ENCODE measurements around the gene ZMYND12.

The ZMYND12 gene

GRCh38 chr1:42442662-42443061 lies 13.2 kb downstream of the ZMYND12 start:
- DNase-seq (ENCODE audit: low read depth, low spot score), result no peak

- no peak for DNase-seq (ENCODE audit: low read depth, low spot score)
Observed at GRCh38 chr1:42439940-42440339, 15.9 kb downstream of the ZMYND12 start.

- no peak for DNase-seq (ENCODE audit: low read depth, low spot score)
Observed at GRCh38 chr1:42434340-42434739, 21.5 kb downstream of the ZMYND12 start.

GRCh38 chr1:42433369-42433768 lies 22.5 kb downstream of the ZMYND12 start:
- DNase-seq (ENCODE audit: low read depth, low spot score), result no peak

- DNase-seq (ENCODE audit: low read depth, low spot score), result no peak
Observed at GRCh38 chr1:42432714-42433113, 23.1 kb downstream of the ZMYND12 start.

GRCh38 chr1:42431514-42431913 lies 24.3 kb downstream of the ZMYND12 start:
- no peak for DNase-seq (ENCODE audit: low read depth, low spot score)

GRCh38 chr1:42430286-42431135 lies 25.3 kb downstream of the ZMYND12 start:
- no peak for DNase-seq (ENCODE audit: low read depth, low spot score)

- no peak for DNase-seq (ENCODE audit: low read depth, low spot score)
Observed at GRCh38 chr1:42429603-42430002, 26.2 kb downstream of the ZMYND12 start.

GRCh38 chr1:42427240-42427639 lies 28.6 kb downstream of the ZMYND12 start:
- no peak for DNase-seq (ENCODE audit: low read depth, low spot score)

GRCh38 chr1:42424201-42424600 lies 31.6 kb downstream of the ZMYND12 start:
- no peak for DNase-seq (ENCODE audit: low read depth, low spot score)

- no peak for DNase-seq (ENCODE audit: low read depth, low spot score)
Observed at GRCh38 chr1:42423681-42424080, 32.1 kb downstream of the ZMYND12 start.

GRCh38 chr1:42422737-42423136 lies 33.1 kb downstream of the ZMYND12 start:
- DNase-seq (ENCODE audit: low read depth, low spot score), result no peak

GRCh38 chr1:42420911-42421585 lies 34.8 kb downstream of the ZMYND12 start:
- no peak for DNase-seq (ENCODE audit: low read depth, low spot score)

GRCh38 chr1:42420121-42420520 lies 35.7 kb downstream of the ZMYND12 start:
- no peak for DNase-seq (ENCODE audit: low read depth, low spot score)

- no peak for DNase-seq (ENCODE audit: low read depth, low spot score)
Observed at GRCh38 chr1:42419126-42419821, 36.5 kb downstream of the ZMYND12 start.

GRCh38 chr1:42418516-42418915 lies 37.3 kb downstream of the ZMYND12 start:
- DNase-seq (ENCODE audit: low read depth, low spot score), result no peak

GRCh38 chr1:42417166-42417565 lies 38.7 kb downstream of the ZMYND12 start:
- no peak for DNase-seq (ENCODE audit: low read depth, low spot score)

- DNase-seq (ENCODE audit: low read depth, low spot score), result no peak
Observed at GRCh38 chr1:42414551-42415496, 41.0 kb downstream of the ZMYND12 start.

GRCh38 chr1:42403880-42404400 lies 51.9 kb downstream of the ZMYND12 start:
- DNase-seq (ENCODE audit: low read depth, low spot score), result no peak

- no peak for DNase-seq (ENCODE audit: low read depth, low spot score)
Observed at GRCh38 chr1:42399315-42400100, 56.3 kb downstream of the ZMYND12 start.
